ENCODE measurements around the gene FBRS. TPM values are rescaled to one million over a fixed set of nuclear protein-coding genes. Genes with fewer than 3 reads are reported as not detected.
"Not testable (repeated sequence)": the region's sequence is repeated elsewhere in the genome, so short reads cannot be mapped to it uniquely, and the experiment has no call there.

FBRS gene
- polyA plus RNA-seq, 1 donor: 57.7 TPM

- peak; percentile 96 for DNase-seq
Measured at GRCh38 chr16:30698139-30698815, 40.0 kb downstream of the FBRS start.

- DNase-seq: peak; percentile 79
Measured at GRCh38 chr16:30698816-30699614, 40.8 kb downstream of the FBRS start, which contains the start of gene SRCAP. Gene SRCAP, plus strand, starts transcription at chr16:30699171. Its CDS starts 1,654 bp downstream, at chr16:30700825.

- no peak for DNase-seq
Measured at GRCh38 chr16:30699615-30700099, 41.4 kb downstream of the FBRS start.

GRCh38 chr16:30700491-30700890, 42.3 kb downstream of the FBRS start:
- no peak for DNase-seq

GRCh38 chr16:30700971-30701370, 42.7 kb downstream of the FBRS start:
- DNase-seq: no peak

GRCh38 chr16:30703071-30703470, 44.8 kb downstream of the FBRS start:
- DNase-seq: not testable (repeated sequence)

GRCh38 chr16:30703971-30704370, 45.7 kb downstream of the FBRS start:
- no peak for DNase-seq

- DNase-seq: no peak
Measured at GRCh38 chr16:30706046-30706445, 47.8 kb downstream of the FBRS start.

- no peak for DNase-seq
Measured at GRCh38 chr16:30710971-30711370, 52.7 kb downstream of the FBRS start.

GRCh38 chr16:30711712-30712111, 53.5 kb downstream of the FBRS start:
- DNase-seq: no peak

- DNase-seq: no peak
Measured at GRCh38 chr16:30715750-30716445, 57.7 kb downstream of the FBRS start.

- no peak for DNase-seq
Measured at GRCh38 chr16:30720086-30720485, 61.9 kb downstream of the FBRS start.

Other genes with a start within 250 kb of the FBRS start
- gene DCTPP1, start 228.4 kb upstream of the FBRS start, polyA plus RNA-seq (ENCODE audit: insufficient read length): 43.9 TPM
- 87.0 TPM for gene SEPHS2, start 212.6 kb upstream of the FBRS start, polyA plus RNA-seq (ENCODE audit: insufficient read length)
- 2.1 TPM for gene ITGAL, start 185.7 kb upstream of the FBRS start, polyA plus RNA-seq (ENCODE audit: insufficient read length)
- 44.5 TPM for gene ZNF768, start 131.9 kb upstream of the FBRS start, polyA plus RNA-seq (ENCODE audit: insufficient read length)
- gene ZNF747, start 123.6 kb upstream of the FBRS start, polyA plus RNA-seq (ENCODE audit: insufficient read length): 9.4 TPM
- gene ZNF764, start 100.1 kb upstream of the FBRS start, polyA plus RNA-seq (ENCODE audit: insufficient read length): 11.8 TPM
- 13.6 TPM for gene ZNF688, start 86.7 kb upstream of the FBRS start, polyA plus RNA-seq (ENCODE audit: insufficient read length)
- 30.0 TPM for gene ZNF785, start 72.7 kb upstream of the FBRS start, polyA plus RNA-seq (ENCODE audit: insufficient read length)
- 14.0 TPM for gene ZNF689, start 48.0 kb upstream of the FBRS start, polyA plus RNA-seq (ENCODE audit: insufficient read length)
- gene PRR14, start 7.5 kb upstream of the FBRS start, polyA plus RNA-seq (ENCODE audit: insufficient read length): 50.1 TPM
- 37.1 TPM for gene SRCAP, start 40.7 kb downstream of the FBRS start, polyA plus RNA-seq (ENCODE audit: insufficient read length)
- gene PHKG2, start 90.0 kb downstream of the FBRS start, polyA plus RNA-seq (ENCODE audit: insufficient read length): 39.8 TPM
- gene CFAP119, start 103.6 kb downstream of the FBRS start, polyA plus RNA-seq (ENCODE audit: insufficient read length): 8.8 TPM
- 121 TPM for gene RNF40, start 103.9 kb downstream of the FBRS start, polyA plus RNA-seq (ENCODE audit: insufficient read length)
- 27.6 TPM for gene ZNF629, start 128.8 kb downstream of the FBRS start, polyA plus RNA-seq (ENCODE audit: insufficient read length)
- 35.0 TPM for gene BCL7C, start 235.6 kb downstream of the FBRS start, polyA plus RNA-seq (ENCODE audit: insufficient read length)
- 6.4 TPM for gene CTF1, start 238.2 kb downstream of the FBRS start, polyA plus RNA-seq (ENCODE audit: insufficient read length)